Measurements from ENCODE around the gene FAM124A.

DNA sequence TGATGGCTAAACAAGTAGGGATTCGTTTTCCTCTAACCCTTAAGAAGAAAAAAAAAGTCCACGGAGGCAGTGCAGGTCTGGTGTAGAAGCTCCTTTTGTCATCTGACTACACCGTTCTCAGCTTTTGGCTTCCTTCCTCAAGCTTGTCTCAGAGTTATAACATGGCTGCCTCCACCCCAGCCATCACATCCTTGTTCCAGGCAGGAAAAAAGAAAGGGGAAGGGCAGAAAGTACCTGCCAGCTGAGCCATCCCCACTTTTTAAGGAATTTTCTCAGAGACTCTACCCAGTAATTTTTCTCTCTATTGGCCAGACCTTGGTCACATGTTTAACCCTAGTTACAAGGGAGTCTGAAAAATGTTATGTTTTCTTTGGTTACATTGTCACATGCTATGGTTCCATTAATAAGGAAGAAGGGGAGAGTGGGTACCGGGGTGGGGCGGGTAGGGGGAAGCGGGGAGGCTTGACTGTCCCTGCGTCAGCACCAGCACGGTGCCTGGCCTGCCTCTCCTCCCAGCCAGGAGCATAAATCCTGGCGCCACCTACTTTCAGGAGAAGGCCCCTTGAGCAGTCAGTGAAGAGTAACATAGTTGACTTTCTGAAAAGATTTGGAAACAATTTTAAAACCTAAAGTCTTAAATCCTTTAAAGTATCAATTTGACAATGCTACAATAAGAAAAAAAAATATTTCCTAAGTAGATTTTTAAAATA, 11.1 kb downstream of the FAM124A start:
- no peak for TF ChIP-seq EGR1 (IDR thresholded peaks at IDR 0.05; ENCODE audit: borderline replicate concordance, low read depth, low read length)
- TF ChIP-seq, protein P1, sequence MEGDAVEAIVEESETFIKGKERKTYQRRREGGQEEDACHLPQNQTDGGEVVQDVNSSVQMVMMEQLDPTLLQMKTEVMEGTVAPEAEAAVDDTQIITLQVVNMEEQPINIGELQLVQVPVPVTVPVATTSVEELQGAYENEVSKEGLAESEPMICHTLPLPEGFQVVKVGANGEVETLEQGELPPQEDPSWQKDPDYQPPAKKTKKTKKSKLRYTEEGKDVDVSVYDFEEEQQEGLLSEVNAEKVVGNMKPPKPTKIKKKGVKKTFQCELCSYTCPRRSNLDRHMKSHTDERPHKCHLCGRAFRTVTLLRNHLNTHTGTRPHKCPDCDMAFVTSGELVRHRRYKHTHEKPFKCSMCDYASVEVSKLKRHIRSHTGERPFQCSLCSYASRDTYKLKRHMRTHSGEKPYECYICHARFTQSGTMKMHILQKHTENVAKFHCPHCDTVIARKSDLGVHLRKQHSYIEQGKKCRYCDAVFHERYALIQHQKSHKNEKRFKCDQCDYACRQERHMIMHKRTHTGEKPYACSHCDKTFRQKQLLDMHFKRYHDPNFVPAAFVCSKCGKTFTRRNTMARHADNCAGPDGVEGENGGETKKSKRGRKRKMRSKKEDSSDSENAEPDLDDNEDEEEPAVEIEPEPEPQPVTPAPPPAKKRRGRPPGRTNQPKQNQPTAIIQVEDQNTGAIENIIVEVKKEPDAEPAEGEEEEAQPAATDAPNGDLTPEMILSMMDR (IDR thresholded peaks at IDR 0.05; ENCODE audit: control extremely low read depth in 1 of 3, insufficient read depth in 1 of 3, low read depth in 1 of 3, low read length in 3 of 3): no peak
- no peak for TF ChIP-seq JUND (IDR thresholded peaks at IDR 0.05; ENCODE audit: low read length)
- TF ChIP-seq CHD2 (IDR thresholded peaks at IDR 0.05; ENCODE audit: low read length): no peak
- no peak for TF ChIP-seq RBBP5 (IDR thresholded peaks at IDR 0.05; ENCODE audit: borderline replicate concordance, low read depth, low read length)
- TF ChIP-seq GABPA (IDR thresholded peaks at IDR 0.05; ENCODE audit: borderline replicate concordance, insufficient read depth, low read length): no peak
- no peak for TF ChIP-seq POLR2AphosphoS5 (IDR thresholded peaks at IDR 0.05; ENCODE audit: low read depth, low read length)

Measured in H1 (cell line).